Activated CD4-positive, alpha-beta T cell treated with anti-CD3 and anti-CD28 coated beads, Interleukin-2, Interleukin-4, amounts not matched to agents 100 ng/mL and 50 ng/mL, durations not matched to agents 16 hours and 8 hours (primary cell): Measurements from ENCODE around the gene ACACB.

Experiments used
- DNase-seq: peaks from one replicate; pipeline ENCODE4 v3.0.0-alpha.2; 2020; ENCODE audit warnings: low spot score

ACACB gene

DNA sequence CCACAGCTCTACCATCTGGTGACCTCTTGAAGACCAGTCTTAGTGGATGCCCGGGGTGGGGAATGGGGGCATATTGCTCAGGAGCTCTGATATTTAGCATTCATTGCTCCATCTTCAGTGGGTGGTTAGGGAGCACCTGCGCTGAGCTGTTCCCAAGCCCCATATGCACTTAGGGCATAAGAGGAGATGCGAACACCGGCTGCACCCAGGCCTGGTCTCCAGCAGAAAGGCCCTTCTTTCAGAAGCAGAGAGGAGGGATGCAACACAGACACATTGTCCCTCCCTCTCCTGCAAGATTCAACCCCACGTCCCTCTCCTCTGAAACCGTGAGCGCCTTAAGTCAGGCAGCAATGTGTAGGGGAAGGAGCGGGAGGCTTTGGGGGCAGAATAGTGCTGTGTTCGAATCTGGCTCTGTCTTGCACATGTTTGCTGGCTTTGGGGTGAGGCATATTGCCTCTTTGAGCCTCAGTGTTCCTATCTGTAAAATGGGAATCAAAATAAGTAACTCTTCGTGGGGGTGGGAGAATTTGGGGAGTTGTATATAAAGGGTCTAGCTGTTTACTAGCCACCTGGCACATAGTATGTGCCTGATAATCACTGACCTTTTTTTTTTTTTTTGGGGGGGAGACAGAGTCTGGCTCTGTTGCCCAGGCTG is 105.0 kb downstream of the ACACB start:
- DNase-seq: no peak

GRCh38 chr12:109222062-109222461 is 105.7 kb downstream of the ACACB start:
- DNase-seq: no peak

- no peak for DNase-seq
These were observed 106.1 kb downstream of the ACACB start for GRCh38 chr12:109222496-109222895.

- DNase-seq: no peak
These were observed 106.8 kb downstream of the ACACB start for GRCh38 chr12:109223211-109223610.

- no peak for DNase-seq
These were observed 107.5 kb downstream of the ACACB start for GRCh38 chr12:109223868-109224267.

DNA sequence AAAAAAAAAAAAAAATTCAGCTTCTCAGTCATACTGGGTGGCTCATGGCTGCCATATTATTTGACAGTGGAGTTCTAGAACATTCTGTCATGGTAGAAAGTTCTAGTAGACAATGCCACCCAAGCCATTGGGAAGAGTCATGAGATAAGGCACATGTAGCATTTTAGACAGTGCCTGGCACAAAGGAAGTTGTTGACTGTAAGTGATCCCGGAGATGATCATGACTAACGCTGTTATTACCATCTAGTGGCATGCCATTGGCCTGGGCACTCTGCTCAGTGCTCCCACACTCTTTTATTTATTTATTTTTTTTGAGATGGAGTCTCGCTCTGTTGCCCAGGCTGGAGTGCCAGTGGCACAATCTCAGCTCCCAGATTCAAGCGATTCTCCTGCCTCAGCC is 112.3 kb downstream of the ACACB start:
- DNase-seq: no peak

DNA sequence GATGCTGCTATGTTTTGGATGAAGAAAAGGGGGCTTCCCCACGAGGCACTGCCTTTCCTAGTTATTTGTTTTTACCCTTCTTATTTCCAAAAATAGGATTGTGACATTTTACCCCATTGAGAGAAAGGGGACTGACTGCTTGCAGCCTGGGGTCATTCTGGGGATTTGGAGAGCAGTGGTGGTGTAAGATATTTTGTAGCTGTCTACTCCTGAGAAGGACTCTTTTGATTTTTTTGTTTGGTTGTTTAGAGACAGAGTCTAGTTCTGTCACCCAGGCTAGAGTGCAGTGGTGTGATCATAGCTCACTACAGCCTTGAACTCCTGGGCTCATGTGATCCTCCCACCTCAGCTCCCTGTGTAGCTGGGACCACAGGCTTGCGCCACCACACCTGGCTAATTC is 113.8 kb downstream of the ACACB start:
- no peak for DNase-seq

GRCh38 chr12:109232731-109233130 is 116.3 kb downstream of the ACACB start:
- DNase-seq: no peak

DNA sequence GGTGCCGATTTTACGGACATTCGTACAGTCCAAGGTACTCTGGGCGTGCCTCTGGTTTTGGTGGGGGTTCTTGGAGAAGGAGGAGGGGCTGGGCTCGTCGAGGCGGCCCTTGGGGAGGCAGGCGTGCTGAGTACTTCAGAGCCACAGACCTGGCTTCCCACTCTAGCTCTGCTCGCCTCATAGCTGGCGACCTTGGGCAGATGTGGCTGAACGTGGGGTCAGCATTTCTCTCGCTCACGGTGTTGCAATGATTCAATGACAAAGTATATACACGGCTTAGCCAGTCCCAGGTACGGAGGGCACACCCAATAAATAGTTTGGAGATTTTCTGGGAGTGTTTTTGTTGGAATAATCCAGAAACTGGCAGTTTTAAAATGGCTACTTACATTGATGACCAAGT is 117.6 kb downstream of the ACACB start:
- no peak for DNase-seq

DNA sequence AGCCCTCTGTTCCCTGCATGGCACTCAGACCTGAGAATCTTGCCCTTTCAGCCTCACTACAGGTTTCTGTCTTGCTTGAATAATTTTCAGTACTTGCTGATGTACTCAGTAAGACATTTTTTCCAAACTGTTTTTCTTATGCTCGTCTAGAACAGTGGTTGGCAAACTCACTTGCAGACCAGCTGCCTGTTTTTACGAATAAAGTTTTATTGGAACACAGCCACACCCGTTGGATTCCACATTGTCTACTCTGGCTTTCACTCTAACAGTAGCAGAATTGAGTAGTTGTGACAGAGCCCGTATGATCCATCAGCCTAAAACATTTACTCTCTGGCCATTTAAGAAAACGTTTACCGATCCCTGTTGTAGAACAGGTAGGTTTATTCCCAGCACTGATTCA is 119.9 kb downstream of the ACACB start:
- no peak for DNase-seq

DNA sequence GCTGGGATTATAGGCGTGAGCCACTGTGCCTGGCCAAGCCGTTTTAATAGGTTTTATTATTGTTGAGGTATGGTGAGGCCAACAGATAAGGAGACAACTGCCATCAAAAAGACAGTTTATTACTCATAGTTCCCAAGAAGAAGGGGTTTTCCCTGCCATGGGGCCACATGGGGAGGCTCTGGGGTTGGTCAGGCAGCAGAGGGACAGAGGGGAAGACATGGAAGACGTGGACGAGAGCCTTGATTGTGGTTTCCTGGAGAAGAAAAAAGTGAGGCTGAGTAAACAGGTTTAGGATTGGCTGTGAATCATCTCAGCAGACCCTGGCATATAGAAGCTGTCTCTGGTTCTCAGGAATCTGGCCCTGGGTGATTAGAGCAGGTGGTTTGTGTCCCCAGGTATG is 122.8 kb downstream of the ACACB start:
- DNase-seq: peak; percentile 24

GRCh38 chr12:109239691-109240090 is 123.3 kb downstream of the ACACB start:
- DNase-seq: no peak

GRCh38 chr12:109240365-109240764 is 124.0 kb downstream of the ACACB start:
- DNase-seq: no peak

GRCh38 chr12:109241936-109242335 is 125.5 kb downstream of the ACACB start:
- no peak for DNase-seq

DNA sequence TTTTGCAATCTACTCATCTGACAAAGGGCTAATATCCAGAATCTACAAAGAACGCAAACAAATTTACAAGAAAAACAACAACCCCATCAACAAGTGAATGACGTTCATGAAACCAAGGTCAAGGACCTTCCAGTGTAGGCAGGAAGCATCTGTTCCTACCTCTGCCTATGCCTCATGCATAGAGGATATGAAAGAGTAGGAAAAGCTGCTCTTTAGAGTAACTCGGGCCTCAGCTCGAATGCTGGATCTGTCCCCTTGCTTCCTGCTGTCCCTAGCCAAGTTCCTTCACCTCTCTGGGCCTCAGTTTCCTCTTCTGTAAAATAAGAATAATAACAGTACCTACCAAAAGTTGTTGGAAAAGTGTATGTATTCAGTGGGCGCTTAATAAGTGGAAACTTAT is 127.7 kb downstream of the ACACB start:
- no peak for DNase-seq

GRCh38 chr12:109246221-109246620 is 129.8 kb downstream of the ACACB start:
- DNase-seq: no peak

DNA sequence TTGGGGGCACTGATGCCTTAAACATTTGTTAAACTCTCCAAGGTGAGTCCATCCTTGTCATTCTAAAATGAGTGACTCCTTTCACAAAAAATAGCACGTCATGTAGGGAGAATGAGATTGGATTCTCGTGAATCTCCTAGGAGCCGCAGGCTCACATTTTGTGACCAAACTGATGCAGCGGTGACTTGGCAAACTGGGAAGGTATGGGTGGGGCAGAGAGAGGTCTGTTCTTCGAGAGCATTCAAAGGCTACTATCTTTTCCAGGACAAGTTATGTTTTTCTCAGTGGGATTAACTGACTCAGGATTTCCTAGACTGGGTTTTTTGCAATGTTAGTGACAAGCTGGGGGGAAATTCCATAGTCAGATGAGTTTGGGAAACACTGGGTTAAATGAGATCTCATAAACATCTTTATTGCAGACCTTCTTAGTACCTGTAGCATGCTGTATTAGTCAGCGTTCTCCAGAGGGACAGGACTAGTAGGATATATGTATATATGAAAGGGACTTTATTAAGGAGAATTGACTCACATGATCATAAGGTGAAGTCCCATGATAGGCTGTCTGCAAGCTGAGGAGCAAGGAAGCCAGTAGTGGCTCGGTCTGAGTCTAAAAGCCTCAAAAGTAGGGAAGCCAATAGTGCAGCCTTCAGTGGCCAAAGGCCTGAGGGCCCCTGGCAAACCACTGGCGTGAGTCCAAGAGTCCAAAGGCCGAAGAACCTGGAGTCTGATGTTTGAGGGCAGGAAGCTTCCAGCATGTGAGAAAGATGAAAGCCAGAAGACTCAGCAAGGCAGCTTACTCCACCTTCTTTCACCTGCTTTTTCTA is 131.7 kb downstream of the ACACB start:
- DNase-seq: no peak

- peak; percentile 26 for DNase-seq
These were observed 134.1 kb downstream of the ACACB start for GRCh38 chr12:109250523-109250922.

GRCh38 chr12:109252799-109253198 is 136.4 kb downstream of the ACACB start:
- DNase-seq: no peak

- DNase-seq: no peak
These were observed 137.6 kb downstream of the ACACB start for GRCh38 chr12:109253913-109254544.

DNA sequence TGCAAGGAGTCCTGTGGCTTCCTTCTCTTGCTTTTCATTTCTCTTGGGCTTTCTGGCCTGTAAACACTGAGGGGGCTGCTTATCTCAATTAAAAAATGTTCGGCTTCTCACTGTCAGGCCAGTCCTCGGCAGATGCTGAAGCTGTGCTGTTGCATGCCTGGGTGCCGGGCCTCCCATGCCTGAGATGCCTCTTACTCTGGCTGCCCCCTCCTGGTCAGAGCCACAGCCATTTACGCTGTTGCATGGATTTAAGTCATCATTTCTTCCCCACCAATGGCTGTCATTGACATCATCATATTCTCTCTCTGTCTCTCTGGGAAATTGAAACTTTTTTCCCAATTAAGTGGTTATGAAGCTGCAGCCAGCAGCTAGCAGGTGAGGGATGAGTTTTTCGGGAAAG is 139.0 kb downstream of the ACACB start:
- DNase-seq: no peak

GRCh38 chr12:109256011-109256410 is 139.6 kb downstream of the ACACB start:
- no peak for DNase-seq

- no peak for DNase-seq
These were observed 141.8 kb downstream of the ACACB start for GRCh38 chr12:109258201-109258600.
